IMR-90 (cell line): ENCODE results near the gene ADAM12. TPM values are rescaled to one million over a fixed set of nuclear protein-coding genes. Genes with fewer than 3 reads are reported as not detected.

Source experiments
- ATAC-seq: fragments of 200-7000 bp; cut with Tn5 transposase; 2 replicates; pipeline ENCODE4 v1.9.1; 2020; ENCODE audit warnings: low read depth, mild to moderate bottlenecking, moderate library complexity
- BruUV-seq: library from RNA; stranded (reverse); fragments of 400-500 nt; replicated peaks from 2 replicates; lab custom pipeline; 2021; lab: Mats Ljungman, UMichigan
- CTCF ChIA-PET: fragments of 300-600 bp; formaldehyde crosslinking; extraction: SDS; loops from one replicate; lab custom pipeline; 2021; ENCODE audit warnings: antibody characterized with exemption; lab: Yijun Ruan, JAX
- POLR2A ChIA-PET: fragments of 300-600 bp; sonication (Branson Sonifier 250); formaldehyde crosslinking; loops from one replicate; lab custom pipeline; 2022; ENCODE audit warnings: antibody characterized with exemption; ENCODE audit not compliant: unreplicated experiment; lab: Charles Lee
- DNase-seq: peaks from one replicate; pipeline ENCODE4 v3.0.0; 2013
- H2AFZ ChIP-seq: replicated peaks from 2 replicates; pipeline ENCODE3; 2013; ENCODE audit warnings: low read length, mild to moderate bottlenecking; ENCODE audit not compliant: poor library complexity
- H2AK5ac ChIP-seq: 2 replicates; pipeline ENCODE4 v1.6.1; 2013; ENCODE audit warnings: low read depth, low read length, inconsistent platforms
- H2AK9ac ChIP-seq: replicated peaks from 2 replicates; pipeline ENCODE3; 2013; ENCODE audit warnings: mild to moderate bottlenecking, low read depth, low read length, moderate library complexity; ENCODE audit not compliant: poor library complexity
- H2BK120ac ChIP-seq: 2 replicates; pipeline ENCODE4 v1.6.1; 2013; ENCODE audit warnings: low read depth, low read length, inconsistent platforms
- H2BK15ac ChIP-seq: 3 replicates; pipeline ENCODE4 v1.6.1; 2013; ENCODE audit warnings: low read depth, low read length, inconsistent platforms
- H2BK20ac ChIP-seq: 2 replicates; pipeline ENCODE4 v1.6.1; 2013; ENCODE audit warnings: low read depth, mild to moderate bottlenecking, inconsistent platforms, low read length, moderate library complexity
- H2BK5ac ChIP-seq: 2 replicates; pipeline ENCODE4 v1.6.1; 2013; ENCODE audit warnings: mild to moderate bottlenecking, low read depth, low read length, inconsistent platforms; ENCODE audit not compliant: poor library complexity, severe bottlenecking
- H3K14ac ChIP-seq: replicated peaks from 2 replicates; pipeline ENCODE4 v1.6.1; 2013; ENCODE audit warnings: low read depth, low read length, inconsistent platforms
- H3K18ac ChIP-seq: 2 replicates; pipeline ENCODE4 v1.6.1; 2013; ENCODE audit warnings: low read depth, low read length, control low read depth
- H3K23ac ChIP-seq: 2 replicates; pipeline ENCODE4 v1.6.1; 2013; ENCODE audit warnings: low read depth, low read length, inconsistent platforms
- H3K27ac ChIP-seq: 2 replicates; pipeline ENCODE4 v1.5.1; 2013; ENCODE audit warnings: mild to moderate bottlenecking, control low read depth, low read length; ENCODE audit not compliant: insufficient read depth
- H3K27me3 ChIP-seq: 2 replicates; pipeline ENCODE4 v1.6.1; 2013; ENCODE audit warnings: low read length; ENCODE audit not compliant: control insufficient read depth, insufficient read depth
- H3K36me3 ChIP-seq: 2 replicates; pipeline ENCODE4 v1.6.1; 2013; ENCODE audit warnings: low read length, mixed read lengths; ENCODE audit not compliant: control insufficient read depth, insufficient read depth
- H3K4ac ChIP-seq: 2 replicates; pipeline ENCODE4 v1.6.1; 2013; ENCODE audit warnings: low read depth, low read length, inconsistent platforms
- H3K4me1 ChIP-seq: 2 replicates; pipeline ENCODE4 v1.6.1; 2013; ENCODE audit warnings: low read length, mixed read lengths; ENCODE audit not compliant: control insufficient read depth, insufficient read depth
- H3K4me2 ChIP-seq: 2 replicates; pipeline ENCODE4 v1.6.1; 2013; ENCODE audit warnings: low read depth, mild to moderate bottlenecking, control low read depth, low read length, moderate library complexity
- H3K4me3 ChIP-seq: 2 replicates; pipeline ENCODE4 v1.5.1; 2013; ENCODE audit warnings: low read depth, mild to moderate bottlenecking, control low read depth, low read length, moderate library complexity; ENCODE audit not compliant: insufficient read depth
- H3K56ac ChIP-seq: 2 replicates; pipeline ENCODE4 v1.6.1; 2013; ENCODE audit warnings: low read length, inconsistent platforms; ENCODE audit not compliant: insufficient read depth; ENCODE audit errors: extremely low read depth
- H3K79me1 ChIP-seq, 2 experiments: 2 replicates each; pipeline ENCODE4 v1.6.1; 2013; ENCODE audit warnings: low read length in 2 of 2, inconsistent platforms in 1 of 2, low read depth in 1 of 2
- H3K9ac ChIP-seq: 2 replicates; pipeline ENCODE4 v1.6.1; 2013; ENCODE audit warnings: low read depth, low read length, control low read depth
- H3K9me1 ChIP-seq: 2 replicates; pipeline ENCODE4 v1.6.1; 2013; ENCODE audit warnings: low read length, inconsistent platforms; ENCODE audit not compliant: insufficient read depth
- H3K9me3 ChIP-seq: 2 replicates; pipeline ENCODE4 v1.6.1; 2013; ENCODE audit warnings: low read length; ENCODE audit not compliant: control insufficient read depth, insufficient read depth
- H4K20me1 ChIP-seq: 2 replicates; pipeline ENCODE4 v1.6.1; 2013; ENCODE audit warnings: low read length, inconsistent platforms; ENCODE audit not compliant: insufficient read depth
- H4K5ac ChIP-seq: 2 replicates; pipeline ENCODE4 v1.6.1; 2013; ENCODE audit warnings: mild to moderate bottlenecking, low read depth, low read length, control low read depth
- H4K8ac ChIP-seq, 2 experiments: 2 replicates each; pipeline ENCODE4 v1.6.1; 2013; ENCODE audit warnings: low read depth in 2 of 2, low read length in 2 of 2, control low read depth in 1 of 2, inconsistent platforms in 1 of 2
- H4K91ac ChIP-seq: 2 replicates; pipeline ENCODE4 v1.6.1; 2013; ENCODE audit warnings: low read depth, low read length, inconsistent platforms; ENCODE audit not compliant: insufficient read depth
- BHLHE40 ChIP-seq: fragments of 150-350 bp; IDR thresholded peaks from 2 replicates; pipeline ENCODE4 v1.6.1; 2016; ENCODE audit warnings: mild to moderate bottlenecking, low read depth, low read length
- CEBPB ChIP-seq: IDR thresholded peaks from 2 replicates; pipeline ENCODE4 v1.6.1; 2012; ENCODE audit warnings: low read depth, low read length, improper control_type of control experiment
- CHD1 ChIP-seq: IDR thresholded peaks from 2 replicates; pipeline ENCODE4 v1.6.1; 2012; ENCODE audit warnings: low read depth, low read length, improper control_type of control experiment
- MAFK ChIP-seq: IDR thresholded peaks from 2 replicates; pipeline ENCODE4 v1.6.1; 2012; ENCODE audit warnings: low read depth, low read length, improper control_type of control experiment
- MAZ ChIP-seq: IDR thresholded peaks from 2 replicates; pipeline ENCODE4 v1.6.1; 2012; ENCODE audit warnings: low read depth, mild to moderate bottlenecking, low read length, improper control_type of control experiment, moderate library complexity, borderline replicate concordance
- MXI1 ChIP-seq: IDR thresholded peaks from 2 replicates; pipeline ENCODE4 v1.6.1; 2012; ENCODE audit warnings: low read depth, mild to moderate bottlenecking, low read length, moderate library complexity, borderline replicate concordance
- NFE2L2 ChIP-seq: fragments of 150-350 bp; IDR thresholded peaks from 2 replicates; pipeline ENCODE4 v1.6.1; 2016; ENCODE audit warnings: low read depth, mild to moderate bottlenecking, low read length
- RAD21 ChIP-seq: IDR thresholded peaks from 2 replicates; pipeline ENCODE4 v1.6.1; 2012; ENCODE audit warnings: low read length, improper control_type of control experiment
- RFX5 ChIP-seq: IDR thresholded peaks from 2 replicates; pipeline ENCODE4 v1.8.0; 2012; ENCODE audit warnings: low read depth, mild to moderate bottlenecking, low read length, moderate library complexity
- SMC3 ChIP-seq: fragments of 150-350 bp; IDR thresholded peaks from 2 replicates; pipeline ENCODE4 v1.6.1; 2016; ENCODE audit warnings: low read depth, mild to moderate bottlenecking, antibody characterized with exemption, low read length, moderate library complexity
- WGBS, 2 experiments: methylation state at CpG; one replicate each; pipeline versions ENCODE4 v1.1.5 to v1.1.7; 2013; ENCODE audit warnings: missing lambda C conversion rate in 2 of 2; ENCODE audit not compliant: insufficient read length in 1 of 2; ENCODE audit errors: extremely low coverage in 2 of 2; 5-methylcytosine and 5-hydroxymethylcytosine counted together
- dilution Hi-C: fragments of 300-500 bp; cut with HindIII; formaldehyde crosslinking; loops from one replicate; pipeline ENCODE4 v1.14.3; 2018; ENCODE audit warnings: low sequenced_read_pairs; ENCODE audit not compliant: unreplicated experiment
- in situ Hi-C: fragments of 300-500 bp; cut with MboI; formaldehyde crosslinking; loops from 3 replicates; pipeline ENCODE4 v1.14.3; 2019; ENCODE audit warnings: low sequenced_read_pairs, inconsistent platforms, mixed read lengths
- intact Hi-C: fragments of 100-400 bp; cut with micrococcal nuclease; formaldehyde crosslinking; loops from 2 replicates; pipeline ENCODE4 v1.10.0; 2022
- polyA plus RNA-seq, 3 experiments: library from polyadenylated mRNA; depleted of rRNA; stranded (reverse); fragments of >200 nt; gene quantifications; 2 replicates each; pipeline ENCODE4 v1.2.3, GENCODE V29; 2012; ENCODE audit warnings: low replicate concordance in 1 of 3
- total RNA-seq: library from RNA; depleted of rRNA; stranded (reverse); fragments of >200 nt; gene quantifications from 2 replicates; pipeline ENCODE4 v1.2.3, GENCODE V29; 2012
- TF ChIP-seq, protein P1 (sequence below): conservative IDR thresholded peaks from 2 replicates; pipeline ENCODE4 v1.5.1; 2012; ENCODE audit warnings: mild to moderate bottlenecking, low read depth, low read length, improper control_type of control experiment
- TF ChIP-seq, protein P2 (sequence below): fragments of 150-350 bp; IDR thresholded peaks from 2 replicates; pipeline ENCODE4 v1.6.1; 2017; ENCODE audit warnings: mild to moderate bottlenecking, antibody characterized with exemption, low read length, low read depth

ADAM12 gene
- total and polyA plus RNA-seq, 2 of the 4 experiments (the other 2 are of a cell fraction): 9.6 to 10.2 TPM

DNA sequence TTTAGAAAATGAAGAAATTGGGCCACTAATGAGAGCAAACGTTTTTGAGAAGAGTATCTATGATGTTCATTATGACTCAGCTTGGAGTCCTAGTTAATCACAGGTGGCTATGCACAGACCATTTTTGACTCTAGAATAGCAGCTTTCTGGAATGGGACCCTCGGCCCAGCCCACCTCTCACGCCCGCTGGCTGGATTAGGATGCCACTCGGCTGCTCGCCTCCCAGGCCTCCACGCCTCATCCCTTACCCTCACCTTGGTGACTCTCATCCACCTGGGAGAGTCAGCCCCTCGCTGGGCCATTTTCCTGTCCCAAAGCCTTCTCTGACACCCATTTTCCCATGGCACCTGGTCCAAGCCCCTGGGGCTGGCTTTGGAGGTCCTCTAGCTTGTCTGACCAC is 173.6 kb downstream of the ADAM12 start:
- ATAC-seq: no peak
- H2BK20ac ChIP-seq: no peak overlapping the region
- H3K4me3 ChIP-seq: no peak overlapping the region
- TF ChIP-seq CEBPB: no peak
- TF ChIP-seq RFX5: no peak
- TF ChIP-seq, protein P1, sequence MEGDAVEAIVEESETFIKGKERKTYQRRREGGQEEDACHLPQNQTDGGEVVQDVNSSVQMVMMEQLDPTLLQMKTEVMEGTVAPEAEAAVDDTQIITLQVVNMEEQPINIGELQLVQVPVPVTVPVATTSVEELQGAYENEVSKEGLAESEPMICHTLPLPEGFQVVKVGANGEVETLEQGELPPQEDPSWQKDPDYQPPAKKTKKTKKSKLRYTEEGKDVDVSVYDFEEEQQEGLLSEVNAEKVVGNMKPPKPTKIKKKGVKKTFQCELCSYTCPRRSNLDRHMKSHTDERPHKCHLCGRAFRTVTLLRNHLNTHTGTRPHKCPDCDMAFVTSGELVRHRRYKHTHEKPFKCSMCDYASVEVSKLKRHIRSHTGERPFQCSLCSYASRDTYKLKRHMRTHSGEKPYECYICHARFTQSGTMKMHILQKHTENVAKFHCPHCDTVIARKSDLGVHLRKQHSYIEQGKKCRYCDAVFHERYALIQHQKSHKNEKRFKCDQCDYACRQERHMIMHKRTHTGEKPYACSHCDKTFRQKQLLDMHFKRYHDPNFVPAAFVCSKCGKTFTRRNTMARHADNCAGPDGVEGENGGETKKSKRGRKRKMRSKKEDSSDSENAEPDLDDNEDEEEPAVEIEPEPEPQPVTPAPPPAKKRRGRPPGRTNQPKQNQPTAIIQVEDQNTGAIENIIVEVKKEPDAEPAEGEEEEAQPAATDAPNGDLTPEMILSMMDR: no peak
- no peak for TF ChIP-seq RAD21
- no peak for TF ChIP-seq SMC3
- TF ChIP-seq MAZ: no peak
- TF ChIP-seq NFE2L2: no peak
- no peak for TF ChIP-seq MAFK
- TF ChIP-seq, protein P2, sequence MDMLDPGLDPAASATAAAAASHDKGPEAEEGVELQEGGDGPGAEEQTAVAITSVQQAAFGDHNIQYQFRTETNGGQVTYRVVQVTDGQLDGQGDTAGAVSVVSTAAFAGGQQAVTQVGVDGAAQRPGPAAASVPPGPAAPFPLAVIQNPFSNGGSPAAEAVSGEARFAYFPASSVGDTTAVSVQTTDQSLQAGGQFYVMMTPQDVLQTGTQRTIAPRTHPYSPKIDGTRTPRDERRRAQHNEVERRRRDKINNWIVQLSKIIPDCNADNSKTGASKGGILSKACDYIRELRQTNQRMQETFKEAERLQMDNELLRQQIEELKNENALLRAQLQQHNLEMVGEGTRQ: no peak
- no peak for TF ChIP-seq MXI1
- TF ChIP-seq CHD1: no peak
- TF ChIP-seq BHLHE40: no peak
- H3K18ac ChIP-seq: no peak overlapping the region
- no peaks in the 10 kb centered on the region for H3K27me3 ChIP-seq
- H3K23ac ChIP-seq: no peak overlapping the region
- no peak overlapping the region for H2AK5ac ChIP-seq
- dilution Hi-C loops: no loop called here
- no peak overlapping the region for H2BK15ac ChIP-seq
- 98% methylated on average over 5 of the region's 8 CpGs; no CpG with 5 or more reads in 1 of the 2 experiments for WGBS, 2 experiments
- H2AFZ ChIP-seq: no peak overlapping the region
- no peaks in the 10 kb centered on the region for H3K9me1 ChIP-seq
- H4K91ac ChIP-seq: no peak overlapping the region
- H4K20me1 ChIP-seq: no peaks in the 10 kb centered on the region
- no peak overlapping the region for H3K4me2 ChIP-seq
- intact Hi-C loops: no loop called here
- H3K9me3 ChIP-seq: peaks cover 3% of the 10 kb centered on the region; the same call in 1 of the 2 replicates
- no peaks in the 10 kb centered on the region; the same call in 1 of the 2 replicates for H3K4me1 ChIP-seq
- no peak overlapping the region for H2BK5ac ChIP-seq
- no peak overlapping the region for H3K4ac ChIP-seq
- no peaks in the 10 kb centered on the region for H3K36me3 ChIP-seq
- in situ Hi-C loops: no loop called here
- no TSS peak for BruUV-seq
- H3K14ac ChIP-seq: no peak overlapping the region
- no peak overlapping the region for H3K27ac ChIP-seq
- ChIA-PET CTCF (no interaction called here), POLR2A (no interaction called here)
- H4K5ac ChIP-seq: no peak overlapping the region
- no peak for DNase-seq
- H2BK120ac ChIP-seq: no peak overlapping the region
- H3K9ac ChIP-seq: no peak overlapping the region
- H3K56ac ChIP-seq: no peak overlapping the region
- no peak overlapping the region for H4K8ac ChIP-seq
- H3K79me1 ChIP-seq: no peaks in the 10 kb centered on the region
- H2AK9ac ChIP-seq: no peak overlapping the region
